HG02870 (cell line): ENCODE results near the gene RND1.

Experiments used
- ATAC-seq: cut with Tn5 transposase; IDR thresholded peaks from one replicate; pipeline ENCODE4 v1.9.1; 2021; ENCODE audit warnings: mild to moderate bottlenecking, moderate library complexity; ENCODE audit not compliant: unreplicated experiment

The RND1 gene

DNA sequence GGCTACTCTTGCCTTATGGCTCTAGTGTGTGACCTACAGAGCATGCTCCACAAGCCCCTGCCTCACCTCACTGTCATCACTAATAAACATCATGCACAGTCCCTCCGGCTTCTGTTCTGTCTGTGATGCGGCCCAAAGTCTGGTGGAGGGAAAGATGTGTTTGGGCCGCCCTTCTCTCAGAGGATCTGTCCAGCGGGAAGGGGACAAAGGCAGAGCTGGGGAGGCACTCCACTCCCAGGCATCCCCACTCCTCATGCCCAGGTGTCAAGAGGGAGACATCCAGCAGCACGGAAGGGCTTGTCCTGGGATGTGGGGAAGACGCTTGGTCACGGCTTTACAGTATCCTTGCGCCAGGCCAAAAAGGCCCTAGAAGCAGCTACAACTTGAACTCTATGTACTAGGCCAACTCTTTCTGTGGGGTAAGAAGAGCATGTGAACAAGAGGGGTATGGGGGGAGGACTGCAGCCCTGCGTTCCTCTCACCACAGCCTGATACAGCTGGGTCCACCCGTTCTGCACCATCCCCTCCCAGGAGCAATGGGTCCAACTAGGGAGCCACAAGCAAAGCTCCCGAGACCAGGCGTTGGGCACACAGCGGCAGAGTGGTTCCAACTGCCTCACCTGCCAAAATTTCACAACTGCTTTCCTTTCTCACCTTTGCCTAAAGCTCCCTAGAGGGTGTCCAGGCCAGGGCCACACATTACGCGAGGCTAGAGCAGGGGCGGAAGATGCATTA lies 36.7 kb downstream of the RND1 start:
- ATAC-seq, result no peak

DNA sequence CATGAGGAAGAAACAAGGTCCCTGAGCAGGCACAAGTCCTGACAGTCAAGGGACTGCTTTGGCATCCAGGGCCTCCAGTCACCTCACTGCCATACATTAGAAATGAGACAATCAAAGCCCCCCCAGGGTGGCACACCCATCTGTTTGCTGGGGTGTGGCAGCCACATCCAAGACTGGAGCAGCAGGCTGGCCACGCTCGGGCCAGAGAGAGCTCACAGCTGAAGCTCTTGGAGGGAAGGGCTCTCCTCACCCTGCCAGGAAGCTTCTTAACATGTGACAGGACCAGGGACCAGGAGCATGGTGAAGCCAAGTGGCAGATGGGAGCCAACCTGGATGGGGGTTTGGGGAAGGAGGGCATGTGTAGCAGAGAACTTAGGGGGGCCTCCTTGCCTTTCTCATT lies 37.4 kb downstream of the RND1 start:
- ATAC-seq, result no peak

DNA sequence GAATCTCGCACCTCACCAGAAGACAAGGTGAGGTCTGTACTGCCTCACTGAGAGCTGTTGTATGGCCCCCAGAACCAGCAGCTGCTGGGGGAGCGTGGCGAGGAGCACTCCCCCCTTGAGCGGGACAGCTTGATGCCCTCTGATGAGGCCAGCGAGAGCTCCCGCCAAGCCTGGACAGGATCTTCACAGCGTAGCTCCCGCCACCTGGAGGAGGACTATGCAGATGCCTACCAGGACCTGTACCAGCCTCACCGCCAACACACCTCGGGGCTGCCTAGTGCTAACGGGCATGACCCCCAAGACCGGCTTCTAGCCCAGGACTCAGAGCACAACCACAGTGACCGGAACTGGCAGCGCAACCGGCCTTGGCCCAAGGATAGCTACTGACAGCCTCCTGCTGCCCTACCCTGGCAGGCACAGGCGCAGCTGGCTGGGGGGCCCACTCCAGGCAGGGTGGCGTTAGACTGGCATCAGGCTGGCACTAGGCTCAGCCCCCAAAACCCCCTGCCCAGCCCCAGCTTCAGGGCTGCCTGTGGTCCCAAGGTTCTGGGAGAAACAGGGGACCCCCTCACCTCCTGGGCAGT lies 38.1 kb downstream of the RND1 start:
- ATAC-seq, result no peak

DNA sequence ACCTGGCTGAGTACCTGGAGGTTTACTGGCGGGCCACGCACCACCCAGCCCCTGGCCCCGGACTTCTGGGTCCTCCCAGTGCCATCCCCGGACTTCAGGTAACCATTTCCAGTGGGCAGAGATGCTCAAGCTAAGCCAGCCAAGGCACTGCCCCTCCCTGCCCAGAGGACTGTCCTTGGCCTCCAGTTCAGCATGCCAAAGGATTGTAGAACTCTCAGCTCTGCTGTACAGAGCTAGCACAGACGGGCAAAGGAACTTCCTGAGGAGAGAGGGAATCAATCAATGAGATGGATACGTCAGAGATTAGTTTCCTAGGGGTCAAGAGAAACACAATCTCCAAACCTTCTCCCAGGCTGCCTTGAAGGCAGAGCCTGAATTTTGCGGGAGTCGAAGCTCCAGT lies 38.6 kb downstream of the RND1 start:
- no peak for ATAC-seq

GRCh38 chr12:48826209-48826855 lies 39.3 kb downstream of the RND1 start:
- ATAC-seq, result no peak

GRCh38 chr12:48824905-48825304 lies 40.8 kb downstream of the RND1 start:
- ATAC-seq, result no peak

DNA sequence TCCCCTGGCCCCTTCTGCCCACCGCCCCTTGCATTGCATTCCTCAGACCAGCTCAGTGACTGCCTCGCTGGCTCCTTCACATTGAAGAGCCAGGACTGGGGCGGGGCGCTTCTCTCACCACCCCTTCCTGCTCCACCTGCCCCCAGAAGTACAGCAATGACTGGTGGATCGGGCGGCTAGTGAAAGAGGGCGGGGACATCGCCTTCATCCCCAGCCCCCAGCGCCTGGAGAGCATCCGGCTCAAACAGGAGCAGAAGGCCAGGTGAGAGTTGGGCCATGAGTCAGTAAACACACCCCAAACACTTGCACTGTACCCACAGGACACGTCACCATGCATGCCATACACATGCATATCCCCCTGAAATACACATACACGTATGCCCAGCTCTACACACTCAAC lies 41.6 kb downstream of the RND1 start:
- ATAC-seq, result no peak

- ATAC-seq, result no peak
These were observed 42.4 kb downstream of the RND1 start for GRCh38 chr12:48823281-48823680.

GRCh38 chr12:48822711-48823110 lies 43.0 kb downstream of the RND1 start:
- ATAC-seq, result no peak

- ATAC-seq, result no peak
These were observed 43.5 kb downstream of the RND1 start for GRCh38 chr12:48822139-48822538.

- no peak for ATAC-seq
These were observed 45.5 kb downstream of the RND1 start for GRCh38 chr12:48819986-48820725.

- ATAC-seq, result no peak
These were observed 46.7 kb downstream of the RND1 start for GRCh38 chr12:48818831-48819590.

GRCh38 chr12:48817873-48818830 lies 47.5 kb downstream of the RND1 start, which contains the start of gene CACNB3:
Gene CACNB3, plus strand, starts transcription at chr12:48818496. Its CDS starts 434 bp downstream, at chr12:48818930.
- no peak for ATAC-seq

DNA sequence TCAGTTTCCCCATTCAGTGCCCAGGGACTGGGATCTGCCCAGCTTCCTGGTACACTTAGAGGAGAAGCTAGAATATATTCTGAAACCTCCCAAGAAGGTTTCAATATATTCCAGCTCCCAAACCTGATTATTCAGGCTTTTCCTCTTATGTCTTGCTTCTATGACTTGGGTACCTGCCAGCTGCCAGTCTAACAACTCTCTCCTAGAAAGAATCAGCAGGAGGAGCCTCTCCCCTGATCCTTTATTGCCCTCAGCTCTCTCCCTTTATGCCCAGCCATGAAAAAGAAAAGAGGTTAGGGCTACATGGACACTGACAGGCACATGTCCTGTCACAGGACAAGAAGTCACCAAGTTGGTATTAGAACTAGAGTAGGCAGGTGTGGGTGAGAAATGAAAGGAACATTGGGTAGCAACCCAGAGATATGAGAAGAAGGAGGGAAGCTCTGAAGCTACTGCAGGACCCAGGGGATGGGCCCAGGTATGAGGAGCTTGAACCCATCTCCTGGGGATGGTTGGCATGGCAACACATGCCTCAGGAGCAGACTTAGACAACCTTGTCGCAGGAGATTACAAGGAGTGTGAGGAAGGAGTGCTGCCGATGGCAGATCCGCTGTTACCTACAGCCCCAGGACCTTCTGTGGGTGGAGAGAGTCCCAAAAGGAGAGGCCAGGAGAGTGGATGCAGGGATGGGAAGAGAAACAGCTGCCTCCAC lies 49.4 kb downstream of the RND1 start:
- ATAC-seq, result no peak

GRCh38 chr12:48815126-48816110 lies 50.3 kb downstream of the RND1 start:
- ATAC-seq, result peak; percentile 23

GRCh38 chr12:48814262-48815125 lies 51.2 kb downstream of the RND1 start:
- peak; percentile 62 for ATAC-seq
